H9 (cell line): ENCODE data around the gene ERN1. TPM values are rescaled to one million over a fixed set of nuclear protein-coding genes. Genes with fewer than 3 reads are reported as not detected.

Source experiments
- DNase-seq: peaks from one replicate; pipeline ENCODE4 v3.0.0-alpha.2; 2017
- H2AFZ ChIP-seq: one replicate; pipeline ENCODE4 v1.6.1; 2013; ENCODE audit warnings: mild to moderate bottlenecking, low read length, control low read depth, moderate library complexity
- H2AK5ac ChIP-seq: 2 replicates; pipeline ENCODE4 v1.6.1; 2013; ENCODE audit warnings: low read length, control low read depth, mixed read lengths; ENCODE audit not compliant: insufficient read length
- H2BK120ac ChIP-seq: one replicate; pipeline ENCODE4 v1.6.1; 2013; ENCODE audit warnings: low read depth, mild to moderate bottlenecking, low read length, control low read depth, inconsistent platforms; ENCODE audit not compliant: poor library complexity, severe bottlenecking
- H2BK12ac ChIP-seq: 2 replicates; pipeline ENCODE4 v1.6.1; 2013; ENCODE audit warnings: low read length, control low read depth, mixed read lengths, low read depth; ENCODE audit not compliant: insufficient read length
- H2BK15ac ChIP-seq: 2 replicates; pipeline ENCODE4 v1.6.1; 2013; ENCODE audit warnings: low read depth, low read length, control low read depth
- H2BK20ac ChIP-seq: one replicate; pipeline ENCODE4 v1.6.1; 2013; ENCODE audit warnings: low read depth, mild to moderate bottlenecking, low read length, control low read depth, inconsistent platforms; ENCODE audit not compliant: poor library complexity, severe bottlenecking
- H2BK5ac ChIP-seq: 2 replicates; pipeline ENCODE4 v1.6.1; 2013; ENCODE audit warnings: low read length, control low read depth, mixed read lengths; ENCODE audit not compliant: insufficient read length
- H3K14ac ChIP-seq: 2 replicates; pipeline ENCODE4 v1.6.1; 2013; ENCODE audit warnings: low read length, control low read depth; ENCODE audit not compliant: insufficient read depth
- H3K18ac ChIP-seq: 2 replicates; pipeline ENCODE4 v1.6.1; 2013; ENCODE audit warnings: low read depth, mild to moderate bottlenecking, mixed read lengths, low read length, control low read depth; ENCODE audit not compliant: insufficient read length
- H3K23ac ChIP-seq: 2 replicates; pipeline ENCODE4 v1.6.1; 2013; ENCODE audit warnings: low read length, control low read depth, mixed read lengths, low read depth; ENCODE audit not compliant: insufficient read length
- H3K23me2 ChIP-seq: 2 replicates; pipeline ENCODE4 v1.6.1; 2013; ENCODE audit warnings: low read depth, mild to moderate bottlenecking, mixed read lengths, low read length, control low read depth; ENCODE audit not compliant: insufficient read length, poor library complexity, severe bottlenecking
- H3K27ac ChIP-seq: 2 replicates; pipeline ENCODE4 v1.5.1; 2013; ENCODE audit warnings: low read length, control low read depth, mixed read lengths, low read depth; ENCODE audit not compliant: insufficient read length
- H3K27me3 ChIP-seq: 2 replicates; pipeline ENCODE4 v1.6.1; 2013; ENCODE audit warnings: low read length, control low read depth, inconsistent platforms; ENCODE audit not compliant: insufficient read depth
- H3K4ac ChIP-seq: 2 replicates; pipeline ENCODE4 v1.6.1; 2013; ENCODE audit warnings: low read depth, mild to moderate bottlenecking, control low read depth, inconsistent platforms, low read length, moderate library complexity
- H3K4me1 ChIP-seq: 2 replicates; pipeline ENCODE4 v1.6.1; 2013; ENCODE audit warnings: low read length, control low read depth, inconsistent platforms; ENCODE audit not compliant: insufficient read depth
- H3K4me2 ChIP-seq: 2 replicates; pipeline ENCODE4 v1.6.1; 2013; ENCODE audit warnings: low read length, control low read depth, mixed read lengths; ENCODE audit not compliant: insufficient read length, insufficient read depth
- H3K56ac ChIP-seq: 2 replicates; pipeline ENCODE4 v1.6.1; 2013; ENCODE audit warnings: low read depth, mild to moderate bottlenecking, mixed read lengths, low read length, control low read depth; ENCODE audit not compliant: insufficient read length
- H3K79me1 ChIP-seq: 2 replicates; pipeline ENCODE4 v1.6.1; 2013; ENCODE audit warnings: low read depth, mild to moderate bottlenecking, moderate library complexity, low read length, control low read depth, inconsistent platforms; ENCODE audit not compliant: insufficient read depth, poor library complexity, severe bottlenecking
- H3K79me2 ChIP-seq: 2 replicates; pipeline ENCODE4 v1.6.1; 2013; ENCODE audit warnings: low read length, control low read depth, inconsistent platforms; ENCODE audit not compliant: insufficient read depth
- H3K9ac ChIP-seq: 2 replicates; pipeline ENCODE4 v1.6.1; 2013; ENCODE audit warnings: low read length, control low read depth, mixed read lengths; ENCODE audit not compliant: insufficient read length; ENCODE audit errors: extremely low read depth
- H3K9me3 ChIP-seq: one replicate; pipeline ENCODE4 v1.6.1; 2013; ENCODE audit warnings: low read depth, low read length, inconsistent platforms; ENCODE audit not compliant: control insufficient read depth
- H3T11ph ChIP-seq: one replicate; pipeline ENCODE4 v1.6.1; 2013; ENCODE audit warnings: mild to moderate bottlenecking, low read length, control low read depth, inconsistent platforms
- H4K20me1 ChIP-seq: one replicate; pipeline ENCODE4 v1.6.1; 2013; ENCODE audit not compliant: control insufficient read depth, insufficient read length, insufficient read depth
- H4K5ac ChIP-seq: 2 replicates; pipeline ENCODE4 v1.6.1; 2013; ENCODE audit warnings: low read depth, mild to moderate bottlenecking, mixed read lengths, low read length, control low read depth; ENCODE audit not compliant: insufficient read length
- H4K8ac ChIP-seq: replicated peaks from 2 replicates; pipeline ENCODE4 v1.6.1; 2013; ENCODE audit warnings: low read length, control low read depth, mixed read lengths, low read depth; ENCODE audit not compliant: insufficient read length
- H4K91ac ChIP-seq: 2 replicates; pipeline ENCODE4 v1.6.1; 2013; ENCODE audit warnings: low read depth, mild to moderate bottlenecking, moderate library complexity, mixed read lengths, low read length, control low read depth; ENCODE audit not compliant: insufficient read length
- H3K27ac Mint-ChIP-seq, 3 experiments: 2 replicates in 2 of 3; 3 replicates in 1 of 3; pipeline ENCODE4 v1.8.0; 2020 to 2021; ENCODE audit warnings: mixed read lengths in 3 of 3, mild to moderate bottlenecking in 1 of 3, moderate library complexity in 1 of 3
- H3K27me3 Mint-ChIP-seq: 2 replicates; pipeline ENCODE4 v1.8.0; 2021; ENCODE audit warnings: low read depth, mild to moderate bottlenecking, moderate library complexity, mixed read lengths
- H3K36me3 Mint-ChIP-seq, 3 experiments: 2 replicates in 2 of 3; 3 replicates in 1 of 3; pipeline ENCODE4 v1.8.0; 2020 to 2021; ENCODE audit warnings: low read depth in 3 of 3, mixed read lengths in 3 of 3; ENCODE audit not compliant: insufficient read depth in 1 of 3
- H3K4me1 Mint-ChIP-seq, 2 experiments: 2 replicates each; pipeline ENCODE4 v1.8.0; 2020; ENCODE audit warnings: mixed read lengths in 2 of 2
- H3K4me3 Mint-ChIP-seq, 2 experiments: 2 replicates in 1 of 2; 3 replicates in 1 of 2; pipeline ENCODE4 v1.8.0; 2020 to 2021; ENCODE audit warnings: mild to moderate bottlenecking in 2 of 2, mixed read lengths in 2 of 2, moderate library complexity in 1 of 2
- H3K9me3 Mint-ChIP-seq, 2 experiments: 2 replicates in 1 of 2; 3 replicates in 1 of 2; pipeline ENCODE4 v1.8.0; 2020; ENCODE audit warnings: mild to moderate bottlenecking in 2 of 2, mixed read lengths in 2 of 2, moderate library complexity in 1 of 2
- CTCF ChIP-seq: fragments of 200-600 bp; sonication (generic); conservative IDR thresholded peaks from 3 replicates; pipeline ENCODE4 v1.8.0; 2021; ENCODE audit warnings: antibody characterized with exemption, mild to moderate bottlenecking
- WGBS: extraction: QIAGEN DNeasy Blood & Tissue Kit; methylation state at CpG from one replicate; pipeline ENCODE4 v1.1.7; 2013; ENCODE audit warnings: missing lambda C conversion rate, low lambda C conversion rate, mixed read lengths; ENCODE audit not compliant: insufficient read length; ENCODE audit errors: extremely low coverage; 5-methylcytosine and 5-hydroxymethylcytosine counted together
- total RNA-seq: library from RNA; stranded (reverse); gene quantifications from 2 replicates; pipeline ENCODE4 v1.2.1, GENCODE V29; 2021

The ERN1 gene
- total RNA-seq, 1 experiment from 2014 or later, result 5.0 TPM

GRCh38 chr17:64004218-64004770 is 125.7 kb downstream of the ERN1 start:
- H3K23me2 ChIP-seq, result no peaks in the 10 kb centered on the region
- TF ChIP-seq CTCF, result no peak
- Mint-ChIP-seq H3K27me3 (peaks cover 13% of the 10 kb centered on the region), H3K36me3 (0 out of 7 replicates have a peak, but pooled peaks cover 0 to 2% (median 0%) of the 10 kb centered on the region in 3 experiments), H3K4me3 (no peak overlapping the region), H3K4me1 (peaks cover 6 to 22% of the 10 kb centered on the region in 2 experiments), H3K27ac (no peak overlapping the region; a peak in 2 of 7 replicates), H3K9me3 (no peaks in the 10 kb centered on the region; a peak in 1 of 5 replicates)
- H2BK120ac ChIP-seq, result no peak overlapping the region
- no peak overlapping the region for H2AK5ac ChIP-seq
- H3K56ac ChIP-seq, result no peak overlapping the region
- H3K27ac ChIP-seq, result no peak overlapping the region
- no peaks in the 10 kb centered on the region for H3K9me3 ChIP-seq
- no peak overlapping the region for H2BK15ac ChIP-seq
- no peaks in the 10 kb centered on the region for H3K27me3 ChIP-seq
- no peak overlapping the region for H3T11ph ChIP-seq
- no peak overlapping the region for H2AFZ ChIP-seq
- H3K14ac ChIP-seq, result no peak overlapping the region
- H2BK12ac ChIP-seq, result no peak overlapping the region
- H3K79me2 ChIP-seq, result no peaks in the 10 kb centered on the region
- no CpG with 5 or more reads among the region's 7 CpGs for WGBS
- no peak overlapping the region for H2BK5ac ChIP-seq
- H3K4ac ChIP-seq, result no peak overlapping the region
- no peak overlapping the region for H3K4me2 ChIP-seq
- H3K9ac ChIP-seq, result no peak overlapping the region
- no peaks in the 10 kb centered on the region for H3K79me1 ChIP-seq
- no peaks in the 10 kb centered on the region for H4K20me1 ChIP-seq
- no peak overlapping the region for H4K91ac ChIP-seq
- no peak for DNase-seq
- no peak overlapping the region for H4K8ac ChIP-seq
- H3K4me1 ChIP-seq, result no peaks in the 10 kb centered on the region
- H2BK20ac ChIP-seq, result no peak overlapping the region
- no peak overlapping the region for H3K18ac ChIP-seq
- no peak overlapping the region for H4K5ac ChIP-seq
- H3K23ac ChIP-seq, result no peak overlapping the region
